Esophagus squamous epithelium (tissue), 4 donors: ENCODE measurements around the gene CD48.

Source experiments
- POLR2A ChIP-seq, 4 donors: fragments of 450-650 bp; IDR thresholded peaks; one replicate each; pipeline ENCODE4 v1.6.1; 2017; ENCODE audit warnings: antibody characterized with exemption in 4 of 4, mild to moderate bottlenecking in 4 of 4, moderate library complexity in 3 of 4
- TF ChIP-seq, protein P1 (sequence below), 6 experiments: fragments of 450-650 bp in 4 of 6; fragments of 200-600 bp in 2 of 6; sonication (generic) in 2 of 6; IDR thresholded peaks; one replicate each; pipeline ENCODE4 v1.5.1; 2016 to 2019; ENCODE audit warnings: antibody characterized with exemption in 6 of 6, mild to moderate bottlenecking in 4 of 6, moderate library complexity in 4 of 6

DNA sequence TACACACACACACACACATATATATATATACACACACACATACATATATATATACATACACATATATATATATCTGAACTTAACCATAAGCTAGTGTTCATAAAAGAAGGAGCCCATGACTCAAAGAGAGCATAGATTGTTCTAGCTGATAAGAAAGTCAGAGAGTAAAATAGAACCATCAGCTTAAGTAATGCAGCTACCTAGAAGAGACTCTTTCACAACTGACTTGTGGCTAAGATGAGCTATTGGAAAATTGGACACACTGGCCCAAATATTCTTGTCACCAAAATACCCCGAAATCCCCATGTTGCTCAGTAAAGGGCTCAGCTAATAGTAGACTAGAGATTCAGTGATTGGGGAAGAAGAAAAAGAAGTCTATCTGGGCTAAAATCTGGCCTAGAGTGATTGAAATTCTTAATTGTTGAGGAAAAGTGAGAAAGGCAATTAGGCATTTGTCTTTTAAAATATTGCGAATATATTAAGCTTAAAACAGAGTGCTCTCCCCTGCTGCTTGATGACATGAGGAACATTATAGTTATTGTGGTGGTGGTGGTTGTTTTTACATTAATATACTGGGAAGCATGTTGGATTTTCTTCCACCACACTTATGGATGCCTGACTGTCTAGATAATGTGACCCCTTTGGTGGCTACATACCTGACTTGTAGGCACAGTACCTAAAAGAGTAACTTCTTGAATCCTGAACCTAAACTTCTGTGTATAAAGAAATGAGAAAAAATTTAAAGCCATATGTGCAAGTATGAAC, 71.1 kb downstream of the CD48 start:
- TF ChIP-seq, protein P1, sequence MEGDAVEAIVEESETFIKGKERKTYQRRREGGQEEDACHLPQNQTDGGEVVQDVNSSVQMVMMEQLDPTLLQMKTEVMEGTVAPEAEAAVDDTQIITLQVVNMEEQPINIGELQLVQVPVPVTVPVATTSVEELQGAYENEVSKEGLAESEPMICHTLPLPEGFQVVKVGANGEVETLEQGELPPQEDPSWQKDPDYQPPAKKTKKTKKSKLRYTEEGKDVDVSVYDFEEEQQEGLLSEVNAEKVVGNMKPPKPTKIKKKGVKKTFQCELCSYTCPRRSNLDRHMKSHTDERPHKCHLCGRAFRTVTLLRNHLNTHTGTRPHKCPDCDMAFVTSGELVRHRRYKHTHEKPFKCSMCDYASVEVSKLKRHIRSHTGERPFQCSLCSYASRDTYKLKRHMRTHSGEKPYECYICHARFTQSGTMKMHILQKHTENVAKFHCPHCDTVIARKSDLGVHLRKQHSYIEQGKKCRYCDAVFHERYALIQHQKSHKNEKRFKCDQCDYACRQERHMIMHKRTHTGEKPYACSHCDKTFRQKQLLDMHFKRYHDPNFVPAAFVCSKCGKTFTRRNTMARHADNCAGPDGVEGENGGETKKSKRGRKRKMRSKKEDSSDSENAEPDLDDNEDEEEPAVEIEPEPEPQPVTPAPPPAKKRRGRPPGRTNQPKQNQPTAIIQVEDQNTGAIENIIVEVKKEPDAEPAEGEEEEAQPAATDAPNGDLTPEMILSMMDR (IDR thresholded peaks at IDR 0.05), result no peak
- no peak for TF ChIP-seq POLR2A (IDR thresholded peaks at IDR 0.05)
